GM19099 (cell line): ENCODE data around the gene SYNGR1.

Source experiments
- POLR2A ChIP-seq: IDR thresholded peaks from 3 replicates; pipeline ENCODE4 v1.6.1; 2011; ENCODE audit warnings: low read depth; ENCODE audit not compliant: insufficient read length; ENCODE audit errors: extremely low read depth

The SYNGR1 gene

GRCh38 chr22:39336411-39336810 lies 13.4 kb upstream of the SYNGR1 start:
- TF ChIP-seq POLR2A = no peak

DNA sequence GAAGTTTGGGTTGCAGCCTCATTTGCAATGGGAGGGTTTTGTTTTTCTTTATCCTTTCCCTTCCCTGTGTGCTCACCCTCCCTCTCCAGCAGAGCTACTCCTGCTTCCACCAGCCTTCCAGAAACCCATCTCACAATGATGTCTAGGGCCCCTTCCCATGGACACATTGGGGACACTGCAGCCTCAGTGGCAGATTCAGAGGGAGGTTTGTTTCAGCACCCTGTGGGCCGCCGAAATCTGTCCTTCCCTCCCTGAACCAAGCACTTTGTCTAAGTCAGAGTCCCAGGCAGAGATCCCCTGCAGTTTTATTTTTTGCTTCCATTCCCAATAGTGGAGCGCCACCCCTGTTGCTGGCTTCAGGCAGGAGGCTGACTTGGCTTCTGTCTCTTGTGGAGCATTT lies 8.6 kb upstream of the SYNGR1 start:
- TF ChIP-seq POLR2A = no peak

DNA sequence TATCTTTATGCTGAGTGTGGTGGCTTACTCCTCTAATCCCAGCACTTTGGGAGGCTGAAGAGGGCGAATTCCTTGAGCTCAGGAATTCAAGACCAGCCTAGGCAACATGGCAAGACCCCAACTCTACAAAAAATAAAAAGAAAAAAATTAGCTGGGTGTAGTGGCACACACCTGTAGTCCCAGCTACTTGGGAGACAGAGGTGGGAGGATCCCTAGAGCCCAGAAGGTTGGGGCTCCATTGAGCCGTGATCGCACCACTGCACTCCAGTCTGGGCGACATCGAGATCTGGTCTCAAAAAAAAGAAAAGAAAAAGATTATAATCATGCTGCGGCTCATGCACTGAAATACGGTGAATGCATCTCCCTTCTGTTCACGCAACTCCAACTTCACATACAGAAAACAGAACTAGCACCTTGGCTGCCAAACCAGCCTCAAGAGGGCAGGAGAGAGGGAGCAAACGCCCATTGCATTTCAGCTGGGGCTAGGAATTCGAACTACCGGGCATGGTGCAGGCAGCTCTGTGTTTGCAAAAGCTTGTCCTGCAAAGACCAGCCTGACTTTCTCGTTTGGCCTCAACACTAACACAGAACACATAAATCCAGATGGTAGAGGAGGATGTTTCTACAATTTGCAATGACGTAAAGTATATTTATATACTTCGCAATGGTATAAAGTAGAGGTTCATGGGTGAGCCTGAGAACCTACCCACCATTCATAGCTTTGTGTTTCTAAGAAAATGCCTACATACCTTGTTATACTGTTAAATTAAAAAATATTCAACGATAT lies 6.3 kb upstream of the SYNGR1 start:
- no peak for TF ChIP-seq POLR2A

- TF ChIP-seq POLR2A = no peak
Observed at GRCh38 chr22:39344046-39344390, 5.8 kb upstream of the SYNGR1 start.

DNA sequence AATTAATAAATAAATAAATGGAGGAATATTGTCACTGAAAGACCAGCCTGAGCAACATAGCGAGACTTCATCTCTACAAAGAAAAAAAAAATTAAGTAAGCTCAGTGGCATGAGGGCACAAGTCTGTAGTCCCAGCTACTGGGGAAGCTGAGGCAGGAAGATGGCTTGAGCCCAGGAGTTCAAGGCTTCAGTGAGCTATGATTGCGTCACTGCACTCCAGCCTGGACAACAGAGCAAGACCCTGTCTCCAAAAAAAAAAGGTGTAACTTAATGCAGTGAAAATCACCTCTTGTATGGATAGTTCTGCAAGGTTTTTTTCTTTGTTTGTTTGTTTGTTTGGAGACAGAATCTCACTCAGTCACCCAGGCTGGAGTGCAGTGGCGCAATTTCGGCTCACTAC lies 4.6 kb upstream of the SYNGR1 start:
- TF ChIP-seq POLR2A = no peak

GRCh38 chr22:39348909-39349505 lies 784 bp upstream of the SYNGR1 start:
- no peak for TF ChIP-seq POLR2A

GRCh38 chr22:39349506-39349966 lies 255 bp upstream of the SYNGR1 start:
- TF ChIP-seq POLR2A = no peak

- no peak for TF ChIP-seq POLR2A
Observed at GRCh38 chr22:39350757-39351688, 1.2 kb downstream of the SYNGR1 start.

DNA sequence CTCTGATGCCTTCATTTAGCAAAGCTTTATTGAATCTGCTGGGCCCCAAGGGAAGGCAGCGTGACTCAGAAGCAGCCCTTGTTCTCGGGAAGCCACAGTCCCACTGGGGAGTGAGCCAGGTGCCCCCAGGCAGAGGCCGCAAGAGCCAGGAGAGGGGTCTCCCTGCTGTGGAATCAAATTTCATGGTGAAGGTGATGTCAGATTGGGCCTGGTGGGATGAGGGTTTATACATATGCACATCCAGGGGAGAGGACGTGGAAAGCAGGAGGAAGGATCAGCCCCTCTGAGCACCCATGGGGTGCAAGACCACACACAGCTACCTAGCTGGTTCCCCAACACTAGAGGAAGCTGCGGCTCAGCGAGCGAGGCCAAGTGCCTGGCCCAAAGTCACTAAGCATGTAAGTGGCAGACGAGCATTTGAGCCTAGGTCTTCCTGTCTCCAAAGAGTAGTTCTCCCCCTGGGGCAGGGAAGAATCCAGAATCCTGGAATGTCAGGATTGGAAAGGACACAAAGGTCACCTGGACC lies 2.0 kb downstream of the SYNGR1 start:
- TF ChIP-seq POLR2A = no peak

DNA sequence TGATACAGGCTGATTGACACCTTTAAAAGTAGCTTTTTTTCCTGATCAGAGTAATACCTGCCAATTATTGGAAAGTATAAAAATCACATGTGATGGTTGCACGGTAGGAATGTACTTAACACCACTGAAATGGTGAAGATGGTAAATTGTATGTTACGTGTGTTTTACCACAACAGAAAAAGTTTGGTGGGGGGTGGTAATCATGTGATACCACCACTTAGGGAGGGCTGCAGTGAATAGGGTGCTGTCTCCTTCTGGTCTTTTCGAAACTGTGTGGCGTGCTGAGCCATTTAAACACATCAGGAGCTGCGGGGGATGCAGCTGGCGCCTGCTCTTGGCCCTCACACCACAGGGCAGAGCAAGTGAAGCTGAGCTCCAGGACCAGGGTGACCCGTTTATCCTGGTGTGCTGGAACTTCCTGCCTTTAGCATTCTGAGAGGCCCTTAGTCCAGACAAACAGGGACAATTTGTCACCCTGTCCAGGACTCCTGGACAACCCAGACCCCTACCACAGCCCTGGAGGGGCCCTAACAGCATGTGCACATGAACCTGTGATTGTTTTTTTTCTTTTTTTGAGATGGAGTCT lies 2.6 kb downstream of the SYNGR1 start:
- TF ChIP-seq POLR2A = no peak

DNA sequence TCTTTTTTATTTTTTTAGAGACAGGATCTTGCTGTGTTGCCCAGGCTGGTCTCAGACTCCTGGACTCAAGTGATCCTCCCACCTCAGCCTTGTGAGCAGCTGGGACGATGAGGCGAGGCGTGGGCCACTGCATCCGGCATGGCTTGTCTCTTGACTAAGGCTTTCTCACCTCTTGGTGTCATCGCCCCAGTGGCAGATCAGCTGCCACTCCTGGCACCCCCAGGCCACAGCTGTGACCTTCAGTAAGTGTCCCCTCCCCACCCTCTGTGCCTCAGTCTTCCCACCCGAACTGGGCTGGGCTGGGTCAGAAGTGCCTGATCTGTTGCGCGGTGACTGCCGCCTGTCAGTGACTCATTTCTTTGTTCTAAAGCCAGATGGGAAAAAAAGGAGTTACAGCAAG lies 3.6 kb downstream of the SYNGR1 start:
- TF ChIP-seq POLR2A = no peak

GRCh38 chr22:39355080-39355479 lies 5.3 kb downstream of the SYNGR1 start:
- TF ChIP-seq POLR2A = no peak

- no peak for TF ChIP-seq POLR2A
Observed at GRCh38 chr22:39356464-39356863, 6.7 kb downstream of the SYNGR1 start.

GRCh38 chr22:39359659-39360195 lies 9.9 kb downstream of the SYNGR1 start:
- TF ChIP-seq POLR2A = no peak

- TF ChIP-seq POLR2A = no peak
Observed at GRCh38 chr22:39360242-39360641, 10.5 kb downstream of the SYNGR1 start.

GRCh38 chr22:39360674-39361413 lies 11.1 kb downstream of the SYNGR1 start:
- no peak for TF ChIP-seq POLR2A
